Stimulated activated CD8-positive, alpha-beta memory T cell treated with anti-CD3 and anti-CD28 coated beads, Interleukin-2, amount 100 ng/mL, for 1 hour (primary cell): ENCODE results near the gene CAMTA1.
"Not testable (repeated sequence)": the region's sequence is repeated elsewhere in the genome, so short reads cannot be mapped to it uniquely, and the experiment has no call there.

Experiments used
- DNase-seq, 2 donors: peaks; one replicate each; pipeline ENCODE4 v3.0.0-alpha.2; 2020; ENCODE audit warnings: low read depth in 2 of 2

Gene CAMTA1

DNA sequence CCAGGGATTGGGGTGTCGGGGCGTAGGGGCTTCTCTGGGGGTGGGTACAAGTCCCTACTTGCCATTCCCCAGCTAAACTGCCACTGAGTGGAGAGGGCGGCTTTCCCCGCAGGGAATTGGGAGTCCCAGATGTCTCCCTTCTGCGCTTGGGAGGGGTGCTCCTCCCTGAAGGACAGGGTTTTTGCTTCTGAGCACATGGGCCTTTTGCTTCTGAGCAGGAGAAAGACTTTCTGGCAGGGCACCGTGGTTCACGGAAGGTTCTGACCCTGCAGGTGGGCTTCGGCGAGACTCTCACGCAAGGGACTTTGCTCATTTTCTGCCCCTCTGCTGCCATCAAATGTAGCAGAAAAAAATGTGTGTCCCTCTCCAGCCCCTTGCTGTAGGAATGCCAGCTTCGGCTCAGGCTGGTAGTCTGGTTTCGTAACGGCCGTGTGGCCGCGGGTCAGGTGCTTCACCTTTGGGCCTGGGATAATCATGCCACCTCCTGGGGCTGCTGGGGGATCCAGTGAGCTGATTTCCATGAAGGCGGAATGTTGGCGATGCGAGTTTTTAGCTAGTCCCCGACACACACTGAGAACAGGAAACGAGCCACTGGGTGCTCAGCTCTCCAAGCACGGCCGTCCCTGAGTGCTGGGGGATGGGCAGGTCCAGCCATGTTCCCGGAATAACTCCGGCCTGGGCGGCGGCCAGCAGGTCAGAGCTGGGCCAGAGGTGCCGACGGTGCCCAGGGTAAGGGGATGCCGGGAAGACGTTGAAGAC is 364.0 kb downstream of the CAMTA1 start:
- no peak for DNase-seq

GRCh38 chr1:7150724-7151280 is 365.5 kb downstream of the CAMTA1 start:
- DNase-seq, result no peak

DNA sequence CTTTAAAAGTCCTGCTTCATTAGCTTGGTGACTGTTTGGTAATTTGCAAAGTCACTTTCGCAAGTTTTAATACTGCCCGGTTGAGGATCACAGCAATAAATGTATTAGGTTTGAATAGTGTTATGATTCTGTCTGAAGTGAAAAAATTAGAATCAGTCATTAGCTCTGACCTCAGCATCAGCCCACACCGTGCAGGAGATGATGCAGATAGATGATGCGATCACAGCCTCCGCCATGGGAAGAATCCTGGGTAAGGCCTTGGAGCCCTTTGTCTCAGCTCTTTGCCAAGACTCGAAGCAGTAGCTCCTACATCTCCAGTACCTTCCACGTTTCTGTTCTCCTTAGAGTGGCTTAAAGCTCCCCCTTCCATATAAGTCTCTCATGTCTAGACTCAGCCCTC is 366.7 kb downstream of the CAMTA1 start:
- DNase-seq, result no peak

DNA sequence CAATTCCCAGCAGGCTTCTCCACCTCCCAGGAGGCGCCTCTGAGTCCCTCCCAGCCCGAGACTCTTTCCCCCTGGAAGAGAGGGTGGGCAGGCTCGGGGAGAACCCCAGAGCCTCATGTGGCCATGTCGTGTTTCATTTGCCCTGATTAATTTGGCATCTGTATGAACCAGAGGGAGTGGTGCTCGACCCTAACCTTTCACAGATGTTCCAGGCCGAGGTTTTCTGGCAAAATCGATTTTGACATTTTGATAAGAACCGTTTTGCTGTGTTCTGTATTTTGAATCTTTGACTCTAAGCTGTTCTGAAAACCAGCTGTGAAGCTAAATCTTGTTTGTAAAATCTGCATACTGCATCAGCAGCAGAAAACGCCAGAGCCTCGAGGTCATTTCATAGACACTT is 367.4 kb downstream of the CAMTA1 start:
- DNase-seq, result no peak

DNA sequence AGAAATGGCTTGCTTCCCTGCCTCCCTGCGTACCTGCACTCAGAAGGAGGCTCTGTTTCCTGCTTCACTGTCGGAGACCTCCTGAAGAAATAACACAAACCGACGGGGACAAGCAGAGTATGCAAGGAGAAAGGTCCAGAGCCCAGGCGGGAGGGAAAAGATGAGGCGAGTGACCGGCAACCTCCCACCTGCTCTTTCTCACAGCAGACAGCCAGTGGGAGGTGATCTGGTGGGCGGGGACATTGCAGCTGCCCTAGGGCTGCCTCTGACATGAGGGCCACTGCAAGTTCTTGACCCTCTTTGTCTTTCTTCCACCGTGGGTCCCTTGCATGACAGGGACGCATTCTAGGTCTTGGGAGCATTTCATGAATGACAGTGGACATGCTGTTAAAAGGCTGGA is 368.2 kb downstream of the CAMTA1 start:
- no peak for DNase-seq

GRCh38 chr1:7159116-7159781 is 374.0 kb downstream of the CAMTA1 start:
- DNase-seq, result no peak

DNA sequence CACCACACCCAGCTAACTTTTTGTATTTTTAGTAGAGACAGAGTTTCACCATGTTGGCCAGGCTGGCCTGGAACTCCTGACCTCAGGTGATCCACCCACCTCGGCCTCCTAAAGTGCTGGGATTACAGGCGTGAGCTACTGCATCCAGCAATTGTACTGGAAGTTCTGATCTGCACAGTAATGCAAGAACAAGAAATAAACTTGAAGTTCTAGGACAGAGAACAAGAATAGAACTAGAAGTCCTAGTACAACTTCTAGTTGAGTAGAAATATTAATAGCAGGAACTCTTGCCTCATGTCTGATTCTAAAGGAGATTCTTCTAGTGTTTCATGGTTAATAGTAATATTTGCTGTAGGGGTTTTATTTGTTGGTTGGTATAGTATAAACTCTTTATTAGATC is 383.3 kb downstream of the CAMTA1 start:
- not testable (repeated sequence) for DNase-seq

GRCh38 chr1:7171168-7171567 is 385.9 kb downstream of the CAMTA1 start:
- DNase-seq, result no peak

DNA sequence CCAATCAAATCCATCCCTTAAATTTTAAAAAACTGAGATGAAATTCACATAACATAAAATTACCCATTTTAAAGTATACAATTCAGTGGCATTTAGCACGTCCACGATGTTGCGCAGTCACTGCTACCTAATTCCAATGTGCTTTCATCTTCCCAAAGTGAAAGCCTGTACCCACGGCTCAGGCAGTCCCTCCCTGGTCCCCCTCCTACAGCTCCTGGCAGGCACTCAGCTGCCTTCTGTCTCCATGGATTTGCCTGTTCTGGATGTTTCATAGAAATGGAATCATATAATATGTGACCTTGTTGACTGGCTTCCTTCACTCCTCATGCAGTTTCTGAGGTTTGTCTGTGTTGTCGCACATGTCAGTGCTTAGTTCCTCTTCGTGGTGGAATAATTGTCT is 386.3 kb downstream of the CAMTA1 start:
- no peak for DNase-seq

- no peak for DNase-seq
Observed at GRCh38 chr1:7172804-7173203, 387.6 kb downstream of the CAMTA1 start.

DNA sequence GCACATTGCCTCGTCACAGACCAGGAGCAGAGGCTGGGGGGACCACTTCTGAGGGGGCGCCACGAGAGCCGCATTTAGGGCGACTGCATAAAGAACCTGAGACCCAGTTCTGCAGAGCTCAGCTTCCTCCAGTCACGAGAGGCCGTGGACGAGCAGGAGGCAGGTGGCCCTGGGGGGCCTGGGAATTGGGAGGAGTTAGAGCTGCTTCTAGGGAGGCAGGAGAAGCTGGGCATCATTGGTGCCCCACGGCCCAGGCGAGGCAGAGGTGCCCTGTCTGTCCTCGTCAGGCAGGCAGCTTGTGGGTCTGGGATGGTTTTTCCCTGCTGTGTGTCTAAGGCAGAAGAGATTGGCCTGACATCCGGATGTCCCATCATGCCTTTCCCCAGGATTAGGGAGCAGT is 389.3 kb downstream of the CAMTA1 start:
- DNase-seq, result no peak

- no peak for DNase-seq
Observed at GRCh38 chr1:7174980-7175906, 390.0 kb downstream of the CAMTA1 start.

DNA sequence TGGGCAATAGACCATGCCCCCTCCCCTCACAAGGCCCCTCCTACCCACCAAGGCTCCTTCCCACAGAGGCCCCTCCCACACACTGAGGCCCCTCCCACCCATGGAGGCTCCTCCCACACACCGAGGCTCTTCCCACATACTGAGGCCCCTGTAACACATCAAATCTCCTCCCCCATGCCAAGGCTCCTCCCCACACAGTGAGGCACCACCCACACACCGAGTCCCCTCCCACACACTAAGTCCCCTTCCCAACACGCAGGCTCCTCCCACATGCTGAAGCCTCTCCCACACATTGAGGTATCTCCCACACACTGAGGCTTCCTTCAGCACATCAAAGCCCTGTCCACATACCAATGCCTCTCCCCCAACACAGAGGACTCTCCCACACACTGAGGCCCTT is 391.8 kb downstream of the CAMTA1 start:
- DNase-seq, result no peak

DNA sequence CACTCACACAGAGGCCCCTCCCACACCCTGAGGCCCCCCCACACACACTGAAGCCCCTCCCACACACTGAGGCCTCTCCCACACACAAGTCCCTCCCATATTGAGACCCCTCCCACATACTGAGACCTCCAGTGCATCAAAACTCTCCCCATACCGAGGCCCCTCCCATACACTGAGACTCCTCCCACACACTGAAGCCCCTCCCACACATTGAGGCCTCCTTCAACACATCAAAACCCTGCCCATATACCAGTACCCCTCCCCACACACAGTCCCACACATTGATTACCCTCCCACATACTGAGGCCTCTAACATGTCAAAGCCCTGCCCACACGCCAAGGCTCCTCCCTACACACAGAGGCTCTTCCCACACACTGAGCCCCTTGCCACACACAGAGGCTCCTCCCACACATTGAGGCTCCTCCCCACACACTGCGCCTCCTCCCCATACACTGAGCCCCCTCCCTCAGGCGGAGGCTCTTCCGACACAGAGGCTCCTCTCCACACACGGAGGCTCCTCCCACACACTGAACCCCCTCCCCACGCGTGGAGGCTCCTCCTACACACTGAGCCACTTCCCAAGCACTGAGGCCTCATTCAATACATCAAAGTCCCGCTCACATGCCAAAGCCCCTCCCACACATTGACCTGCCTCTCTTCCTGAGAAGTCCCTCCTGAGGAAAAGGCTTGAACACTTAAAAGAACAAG is 392.3 kb downstream of the CAMTA1 start:
- DNase-seq, result no peak

DNA sequence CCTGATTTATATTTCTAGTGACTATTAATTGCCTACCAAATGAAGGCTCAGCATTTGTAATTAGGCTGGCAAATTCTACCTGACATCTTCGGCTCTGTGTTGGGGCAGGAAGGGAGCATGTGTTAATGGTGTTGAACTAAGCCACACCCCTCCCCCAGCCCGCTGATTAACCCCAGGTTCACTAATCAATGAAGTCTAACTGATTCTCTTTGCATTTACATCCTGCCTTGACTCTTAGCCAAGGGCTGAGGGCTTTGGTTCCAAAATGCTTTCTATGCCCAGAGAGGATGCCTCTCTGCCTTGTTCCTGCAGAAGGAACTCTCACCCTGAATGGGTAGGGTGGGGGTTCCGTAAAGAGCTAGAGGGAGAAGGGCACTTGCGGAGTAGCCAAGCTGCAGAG is 393.1 kb downstream of the CAMTA1 start:
- no peak for DNase-seq

- DNase-seq, result no peak
Observed at GRCh38 chr1:7178741-7179140, 393.5 kb downstream of the CAMTA1 start.

DNA sequence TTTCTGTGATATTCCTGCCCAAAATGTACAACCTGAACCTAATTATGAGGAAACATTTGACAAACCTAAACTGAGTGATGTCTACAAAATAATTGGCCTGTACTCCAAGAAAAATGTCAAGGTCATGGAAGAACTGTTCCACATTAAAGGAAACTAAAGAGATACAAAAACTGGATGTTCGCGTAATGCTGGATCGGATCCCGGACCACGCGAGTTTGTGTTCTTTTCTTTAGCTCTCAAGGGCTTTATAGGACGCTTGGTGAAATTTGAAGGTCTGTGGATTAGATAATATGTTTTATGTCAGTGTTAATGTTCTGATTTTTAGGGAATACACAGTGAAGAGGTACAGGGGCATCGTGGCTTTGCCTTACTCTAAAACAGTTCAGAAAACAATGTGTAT is 400.5 kb downstream of the CAMTA1 start:
- no peak for DNase-seq

DNA sequence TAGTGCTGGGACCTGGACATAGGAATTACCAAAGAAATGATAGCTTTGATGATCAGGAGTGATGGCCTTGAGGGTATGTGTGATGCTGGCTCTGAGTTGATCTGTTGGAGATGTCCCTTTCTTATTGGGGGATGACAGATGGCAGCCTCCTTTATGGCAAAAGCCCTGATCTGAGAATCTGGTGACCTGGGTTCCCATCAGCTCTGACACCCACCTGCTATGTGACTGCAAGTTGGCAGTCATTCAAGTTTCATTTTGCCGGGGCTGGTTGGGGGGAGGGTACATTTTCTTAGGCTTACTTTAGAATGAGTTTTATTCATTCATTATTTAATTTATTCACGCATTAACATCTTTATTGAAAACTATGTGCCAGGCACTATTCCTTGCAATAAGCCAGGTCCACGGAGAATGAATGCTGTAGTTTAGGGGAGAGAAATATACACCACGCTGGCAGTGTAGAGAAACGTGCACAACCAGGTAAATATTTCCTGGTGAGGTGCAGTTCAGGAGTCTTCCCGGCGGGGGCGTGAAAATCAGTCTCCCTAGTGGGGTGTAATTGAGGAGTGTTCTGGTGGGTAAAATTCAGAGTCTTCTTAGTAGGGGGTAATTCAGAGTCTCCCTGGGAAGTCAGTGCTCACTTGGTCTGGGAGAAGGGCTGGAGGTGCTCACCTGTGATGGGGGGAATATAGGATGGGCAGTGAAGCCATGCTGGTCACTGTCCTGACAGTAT is 401.3 kb downstream of the CAMTA1 start:
- DNase-seq, result no peak

DNA sequence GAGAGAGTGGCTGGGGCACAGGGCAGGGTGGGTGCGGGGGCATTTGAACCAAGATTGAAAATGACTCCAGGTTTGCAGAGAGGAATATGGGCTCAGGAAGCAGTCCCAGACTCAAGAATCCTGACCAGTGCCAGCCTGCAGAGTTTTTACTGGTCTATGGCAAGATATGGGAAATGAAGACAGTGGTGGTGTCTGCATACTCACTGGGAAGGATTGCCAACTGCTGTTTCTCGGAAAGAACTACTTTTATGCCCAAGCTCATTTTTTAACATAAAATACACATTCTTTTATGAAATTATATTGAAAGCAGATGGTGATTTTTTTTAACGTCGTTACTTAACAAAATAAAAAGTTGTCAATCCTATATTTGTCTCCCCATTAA is 401.8 kb downstream of the CAMTA1 start:
- no peak for DNase-seq

DNA sequence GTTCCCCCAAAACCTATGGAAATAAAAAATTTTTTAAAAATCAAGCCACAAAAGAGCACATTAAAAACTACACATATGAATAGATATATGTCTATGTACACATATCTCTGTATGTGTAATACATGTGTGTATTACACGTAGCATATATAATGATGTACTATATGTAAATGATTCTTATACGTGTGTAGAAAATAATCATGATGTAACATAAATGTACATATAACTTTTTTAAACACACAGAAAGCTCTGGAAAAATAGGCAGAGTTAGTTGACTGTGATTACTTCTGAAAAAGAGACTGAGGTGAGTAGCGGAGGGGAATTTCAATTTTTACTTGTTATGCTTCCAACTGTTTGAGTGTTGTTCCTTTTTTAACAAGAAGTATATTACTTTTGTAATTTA is 405.0 kb downstream of the CAMTA1 start:
- no peak for DNase-seq

GRCh38 chr1:7192453-7192852 is 407.2 kb downstream of the CAMTA1 start:
- DNase-seq, result no peak
